ENCODE data around the gene SRRM3. TPM values are rescaled to one million over a fixed set of nuclear protein-coding genes. Genes with fewer than 3 reads are reported as not detected.
"Not testable (repeated sequence)": the region's sequence is repeated elsewhere in the genome, so short reads cannot be mapped to it uniquely, and the experiment has no call there.

Gene SRRM3
- total RNA-seq, 2 experiments from 2014 or later, result 0.09 TPM; not detected in 1

DNA sequence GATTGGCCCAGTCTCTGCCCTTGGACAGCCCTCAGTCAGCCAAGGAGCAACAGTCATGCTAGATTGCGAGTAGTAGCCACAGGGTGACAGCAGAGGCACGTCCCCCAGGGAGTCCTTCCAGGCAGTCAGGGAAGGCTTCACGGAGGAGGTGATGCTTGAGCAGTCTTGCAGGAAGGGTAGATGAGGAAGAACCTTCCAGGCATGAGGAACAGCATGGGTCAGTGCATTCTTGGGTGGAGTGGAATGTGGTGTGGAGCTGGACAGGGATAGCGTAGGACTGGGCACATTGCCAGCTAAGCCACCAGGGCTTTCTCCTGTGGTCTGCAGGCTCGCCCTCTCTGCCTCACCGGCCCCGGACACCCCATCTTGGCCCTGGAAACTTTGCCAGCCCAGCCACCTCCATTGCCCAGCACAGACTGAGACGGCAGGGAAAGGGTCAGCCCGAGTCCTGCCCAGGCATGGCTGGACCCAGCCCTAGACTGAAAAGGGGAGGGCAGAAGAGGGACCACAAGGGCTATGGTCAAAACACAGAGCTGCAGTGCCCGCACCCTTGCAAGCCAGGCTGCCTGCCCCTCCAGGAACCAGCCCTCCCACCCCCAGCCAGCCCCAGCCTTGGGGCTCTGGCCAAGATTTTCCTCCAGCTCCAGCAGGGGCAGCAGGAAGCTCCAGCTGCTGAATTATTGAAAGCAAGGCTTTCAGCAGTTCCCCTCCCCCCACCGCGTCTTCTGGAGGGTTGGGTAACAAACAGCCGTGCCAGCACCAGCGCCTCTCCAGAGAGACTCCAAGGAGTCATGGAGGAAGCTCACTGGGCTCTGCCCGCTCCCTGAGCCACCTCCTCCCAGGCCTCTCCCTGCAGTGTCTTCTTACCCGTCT is 18.7 kb downstream of the SRRM3 start:
- DNase-seq (no peak), ATAC-seq (no peak)
- ChIA-PET CTCF (interaction anchor here (0.7 kb wide), 1 partner anchor 75 kb away, joined by 4 read pairs; no protein-coding TSS in a partner anchor), POLR2A (no interaction called here)
- Mint-ChIP-seq H3K9me3 (ENCODE audit: low read depth) (no peaks in the 10 kb centered on the region), H3K36me3 (ENCODE audit: low read depth) (no peaks in the 10 kb centered on the region), H3K27me3 (peaks cover 33% of the 10 kb centered on the region), H3K27ac (no peak overlapping the region), H3K4me1 (no peaks in the 10 kb centered on the region), H3K4me3 (no peak overlapping the region)
- intact Hi-C loops (cut with DNase I, micrococcal nuclease), result no loop called here

DNA sequence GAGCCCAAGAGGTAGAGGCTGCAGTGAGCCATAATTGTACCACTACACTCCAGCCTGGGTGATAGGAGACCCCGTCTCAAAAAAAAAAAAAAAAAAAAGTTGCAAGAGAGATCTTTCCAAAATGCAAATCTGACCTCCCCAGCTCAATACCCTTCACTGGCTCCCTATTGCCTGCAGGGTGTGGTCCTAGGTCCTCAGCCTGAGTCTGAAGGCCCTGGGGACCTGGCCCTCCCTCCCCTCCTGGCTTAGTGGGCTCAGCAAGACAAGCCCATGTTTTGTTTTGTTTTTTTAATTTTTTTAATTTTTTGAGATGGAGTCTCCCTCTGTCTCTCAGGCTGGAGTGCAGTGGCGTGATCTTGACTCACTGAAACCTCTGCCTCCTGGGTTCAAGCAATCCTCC is 20.6 kb downstream of the SRRM3 start:
- H3K9me3 Mint-ChIP-seq (ENCODE audit: low read depth), result no peaks in the 10 kb centered on the region
- intact Hi-C loops (cut with DNase I, micrococcal nuclease), result no loop called here
- ChIA-PET POLR2A (no interaction called here), CTCF (no interaction called here)
- ATAC-seq, result no peak
- peaks cover 35% of the 10 kb centered on the region for H3K27me3 Mint-ChIP-seq
- no peak for DNase-seq
- no peak overlapping the region for H3K4me3 Mint-ChIP-seq
- no peaks in the 10 kb centered on the region for H3K4me1 Mint-ChIP-seq
- no peaks in the 10 kb centered on the region for H3K36me3 Mint-ChIP-seq (ENCODE audit: low read depth)
- no peak overlapping the region for H3K27ac Mint-ChIP-seq

DNA sequence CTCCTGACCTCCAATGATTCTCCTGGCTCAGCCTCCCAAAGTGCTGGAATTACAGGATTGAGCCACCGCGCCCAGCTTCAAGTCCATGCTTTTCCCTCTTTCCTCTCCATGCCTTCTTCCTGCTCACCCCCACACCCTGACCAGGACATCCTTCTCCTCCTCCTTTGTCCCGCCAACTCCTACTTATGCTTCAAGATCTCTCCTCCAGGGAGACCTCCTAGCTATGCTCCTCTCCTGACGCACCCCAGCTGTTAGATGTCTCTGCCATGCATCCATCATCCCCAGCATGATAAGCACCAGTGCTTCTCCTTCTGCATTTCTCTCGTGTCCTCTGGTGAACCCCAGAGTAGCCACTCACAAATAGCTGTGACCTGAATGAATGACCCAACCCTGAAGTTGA is 21.1 kb downstream of the SRRM3 start:
- no peaks in the 10 kb centered on the region for H3K36me3 Mint-ChIP-seq (ENCODE audit: low read depth)
- H3K4me3 Mint-ChIP-seq, result no peak overlapping the region
- ChIA-PET POLR2A (no interaction called here), CTCF (interaction anchor here (0.9 kb wide), 1 partner anchor 22 kb away, joined by 3 read pairs; no protein-coding TSS in a partner anchor)
- no peak overlapping the region for H3K27ac Mint-ChIP-seq
- ATAC-seq, result no peak
- DNase-seq, result no peak
- intact Hi-C loops (cut with DNase I, micrococcal nuclease), result no loop called here
- no peaks in the 10 kb centered on the region for H3K4me1 Mint-ChIP-seq
- H3K27me3 Mint-ChIP-seq, result peaks cover 31% of the 10 kb centered on the region
- no peaks in the 10 kb centered on the region for H3K9me3 Mint-ChIP-seq (ENCODE audit: low read depth)

DNA sequence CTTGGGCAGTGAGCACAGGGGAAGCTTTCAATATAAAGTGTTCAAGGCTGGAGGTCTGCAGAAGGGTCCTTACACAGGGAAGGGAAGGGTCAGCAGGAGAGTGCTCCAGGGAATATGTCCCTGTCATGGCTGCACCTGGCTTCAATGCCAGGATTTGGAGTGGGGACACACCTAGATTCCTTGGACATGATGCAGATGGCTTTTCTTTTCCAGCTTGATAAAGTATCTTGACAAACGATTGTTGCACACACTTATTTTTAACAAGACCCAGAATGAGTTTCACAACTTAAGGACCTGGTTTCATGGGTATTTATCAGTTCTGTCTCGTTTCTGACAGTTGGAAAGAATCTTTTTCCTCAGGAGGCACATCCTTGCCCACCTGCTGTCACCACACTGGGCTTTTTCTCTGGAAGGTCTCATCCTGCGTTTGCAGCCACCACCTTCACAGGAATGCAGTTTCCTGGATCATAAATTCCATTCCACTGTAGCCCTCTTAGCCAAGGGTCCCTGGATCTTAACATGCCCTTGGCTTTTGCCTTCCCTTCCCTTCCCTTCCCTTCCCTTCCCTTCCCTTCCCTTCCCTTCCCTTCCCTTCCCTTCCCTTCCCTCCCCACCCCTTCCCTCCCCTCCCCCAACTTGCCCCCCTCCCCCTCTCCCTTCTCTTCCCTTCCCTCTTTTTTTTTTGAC is 21.7 kb downstream of the SRRM3 start:
- H3K9me3 Mint-ChIP-seq (ENCODE audit: low read depth), result no peaks in the 10 kb centered on the region
- H3K36me3 Mint-ChIP-seq (ENCODE audit: low read depth), result no peaks in the 10 kb centered on the region
- H3K4me3 Mint-ChIP-seq, result no peak overlapping the region
- CTCF ChIA-PET, result interaction anchor here (0.9 kb wide), 1 partner anchor 23 kb away, joined by 3 read pairs; no protein-coding TSS in a partner anchor
- ATAC-seq, result no peak
- intact Hi-C loops (cut with DNase I, micrococcal nuclease), result no loop called here
- POLR2A ChIA-PET, result no interaction called here
- peaks cover 29% of the 10 kb centered on the region for H3K27me3 Mint-ChIP-seq
- H3K4me1 Mint-ChIP-seq, result no peaks in the 10 kb centered on the region
- DNase-seq, result no peak
- no peak overlapping the region for H3K27ac Mint-ChIP-seq

DNA sequence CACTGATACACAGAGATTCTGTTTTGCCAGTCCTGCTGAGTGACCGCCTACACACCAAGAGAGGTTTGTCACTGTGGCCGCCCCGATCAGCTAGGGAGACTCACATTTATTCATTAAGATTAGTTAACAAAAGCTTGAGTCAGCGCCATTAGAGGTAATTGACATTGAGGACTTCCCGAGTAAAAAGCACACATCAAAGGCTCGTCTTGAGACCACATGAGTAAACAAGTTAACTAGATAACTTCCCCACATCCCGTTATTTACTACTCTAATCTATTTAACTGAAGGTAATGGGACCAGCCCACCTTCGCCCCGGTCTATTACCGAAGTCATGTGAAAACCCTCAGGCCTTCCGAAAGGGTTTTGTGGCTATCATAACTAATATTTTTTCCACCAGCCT is 23.0 kb downstream of the SRRM3 start:
- Mint-ChIP-seq H3K27me3 (peaks cover 34% of the 10 kb centered on the region), H3K9me3 (ENCODE audit: low read depth) (no peaks in the 10 kb centered on the region), H3K4me1 (no peaks in the 10 kb centered on the region), H3K36me3 (ENCODE audit: low read depth) (no peaks in the 10 kb centered on the region), H3K4me3 (no peak overlapping the region), H3K27ac (no peak overlapping the region)
- DNase-seq (no peak), ATAC-seq (no peak)
- ChIA-PET CTCF (no interaction called here), POLR2A (no interaction called here)
- intact Hi-C loops (cut with DNase I, micrococcal nuclease), result loop anchor here in 1 of 2 experiments (1.0 kb wide), 1 partner anchor 23 kb away; the partner anchor contains the start of gene SRRM3

DNA sequence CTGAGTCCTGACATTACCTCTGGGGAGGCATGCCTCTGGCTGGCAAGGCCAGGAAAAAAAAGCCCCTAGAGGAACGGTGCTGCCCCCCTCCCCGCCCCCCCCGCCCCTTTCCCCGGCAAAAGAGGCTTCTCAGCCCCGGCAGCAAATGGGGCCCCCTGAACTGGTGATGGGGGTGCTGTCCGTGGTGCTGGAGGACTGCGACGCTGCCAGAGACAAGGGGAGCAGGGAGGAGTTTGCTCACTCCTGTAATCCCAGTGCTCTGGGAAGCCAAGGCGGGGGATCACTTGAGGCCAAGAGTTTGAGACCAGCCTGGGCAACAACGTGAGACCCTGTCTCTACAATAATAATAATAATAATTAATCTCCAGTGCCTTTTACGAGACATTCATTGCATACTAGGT is 23.7 kb downstream of the SRRM3 start:
- intact Hi-C loops (cut with DNase I, micrococcal nuclease), result loop anchor here in 1 of 2 experiments (1.0 kb wide), 1 partner anchor 24 kb away; the partner anchor contains the start of gene SRRM3
- DNase-seq (peak; percentile 60), ATAC-seq (no peak)
- ChIA-PET CTCF (interaction anchor here (1.9 kb wide), 1 partner anchor 25 kb away, joined by 7 read pairs; no protein-coding TSS in a partner anchor), POLR2A (no interaction called here)
- Mint-ChIP-seq H3K4me3 (no peak overlapping the region), H3K36me3 (ENCODE audit: low read depth) (no peaks in the 10 kb centered on the region), H3K27ac (no peak overlapping the region), H3K4me1 (no peaks in the 10 kb centered on the region), H3K27me3 (peaks cover 35% of the 10 kb centered on the region), H3K9me3 (ENCODE audit: low read depth) (no peaks in the 10 kb centered on the region)

DNA sequence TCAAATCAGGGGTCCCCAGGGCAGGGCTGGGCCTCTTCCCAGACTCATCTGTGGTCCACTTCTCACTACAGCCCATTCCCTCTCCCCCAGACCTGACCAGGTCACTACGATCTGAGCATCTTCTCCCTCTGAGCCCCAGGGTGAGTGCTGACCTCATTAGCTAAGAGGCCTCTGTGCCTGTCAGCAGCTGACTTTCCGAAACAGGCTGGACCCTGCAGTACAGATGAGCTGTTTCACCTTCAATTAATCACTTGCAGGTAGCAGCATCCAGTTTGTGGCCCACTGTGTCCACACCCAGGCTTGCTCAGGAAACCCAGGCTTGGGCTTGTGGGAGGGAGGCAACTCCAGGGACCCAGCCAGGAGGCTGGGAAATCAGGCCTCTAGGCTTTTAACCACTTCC is 24.3 kb downstream of the SRRM3 start:
- Mint-ChIP-seq H3K9me3 (ENCODE audit: low read depth) (no peaks in the 10 kb centered on the region), H3K4me1 (no peaks in the 10 kb centered on the region), H3K27me3 (peaks cover 36% of the 10 kb centered on the region), H3K27ac (no peak overlapping the region), H3K36me3 (ENCODE audit: low read depth) (no peaks in the 10 kb centered on the region), H3K4me3 (no peak overlapping the region)
- ChIA-PET POLR2A (no interaction called here), CTCF (interaction anchor here (1.9 kb wide), 1 partner anchor 26 kb away, joined by 7 read pairs; no protein-coding TSS in a partner anchor)
- intact Hi-C loops (cut with DNase I, micrococcal nuclease), result loop anchor here in 1 of 2 experiments (1.0 kb wide), 1 partner anchor 25 kb away; the partner anchor contains the start of gene SRRM3
- DNase-seq (no peak), ATAC-seq (no peak)

DNA sequence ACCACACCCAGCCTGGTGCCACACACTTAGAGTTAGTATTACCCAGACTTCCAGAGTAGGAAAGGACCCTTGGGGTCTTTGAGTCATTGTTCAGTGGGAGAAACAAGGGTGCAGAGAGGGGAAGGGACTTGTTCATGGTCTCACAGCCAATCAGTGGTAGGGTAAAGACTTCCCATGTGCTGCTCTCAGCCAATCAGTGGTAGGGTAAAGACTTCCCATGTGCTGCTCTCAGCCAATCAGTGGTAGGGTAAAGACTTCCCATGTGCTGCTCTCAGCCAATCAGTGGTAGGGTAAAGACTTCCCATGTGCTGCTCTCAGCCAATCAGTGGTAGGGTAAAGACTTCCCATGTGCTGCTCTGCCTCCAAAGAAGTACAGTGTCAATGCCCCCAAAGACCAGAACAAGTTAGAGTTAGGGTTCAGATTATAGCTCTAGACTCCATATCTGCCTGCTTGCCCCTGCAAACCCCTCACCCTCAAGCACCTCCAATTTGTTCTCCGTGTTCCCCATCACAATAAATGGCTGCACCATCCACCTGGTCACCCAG is 25.3 kb downstream of the SRRM3 start:
- CTCF ChIA-PET, result interaction anchor here (1.9 kb wide), 1 partner anchor 27 kb away, joined by 7 read pairs; no protein-coding TSS in a partner anchor
- H3K9me3 Mint-ChIP-seq (ENCODE audit: low read depth); intact Hi-C loops (cut with DNase I, micrococcal nuclease); H3K36me3 Mint-ChIP-seq (ENCODE audit: low read depth); H3K4me3 Mint-ChIP-seq; DNase-seq; H3K4me1 Mint-ChIP-seq; ATAC-seq; H3K27ac Mint-ChIP-seq; POLR2A ChIA-PET: not testable (repeated sequence)
- H3K27me3 Mint-ChIP-seq, result peaks cover 39% of the 10 kb centered on the region

DNA sequence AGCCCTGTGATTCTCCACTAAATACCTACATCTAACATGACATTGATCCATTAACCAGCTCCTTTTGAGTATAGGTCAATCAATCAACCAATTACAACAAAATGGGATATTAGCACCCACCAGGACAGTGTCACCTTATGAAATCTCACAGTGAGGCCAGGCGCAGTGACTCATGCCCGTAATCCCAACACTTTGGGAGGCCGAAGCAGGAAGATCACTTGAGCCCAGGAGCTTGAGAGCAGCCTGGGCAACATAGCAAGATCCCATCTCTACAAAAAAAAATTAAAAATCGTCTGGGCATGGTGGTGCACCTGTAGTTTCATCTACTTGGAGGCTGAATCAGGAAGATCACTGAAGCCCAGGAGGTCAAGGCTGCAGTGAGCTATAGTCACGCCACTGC is 28.5 kb downstream of the SRRM3 start:
- DNase-seq (no peak), ATAC-seq (no peak)
- Mint-ChIP-seq H3K9me3 (ENCODE audit: low read depth) (no peaks in the 10 kb centered on the region), H3K27me3 (peaks cover 53% of the 10 kb centered on the region), H3K36me3 (ENCODE audit: low read depth) (no peaks in the 10 kb centered on the region), H3K4me1 (peaks cover 3% of the 10 kb centered on the region), H3K4me3 (no peak overlapping the region), H3K27ac (no peak overlapping the region)
- intact Hi-C loops (cut with DNase I, micrococcal nuclease), result no loop called here
- POLR2A ChIA-PET, result no interaction called here
- CTCF ChIA-PET, result interaction anchor here (1.2 kb wide), 1 partner anchor 9 kb away, joined by 4 read pairs; no protein-coding TSS in a partner anchor

DNA sequence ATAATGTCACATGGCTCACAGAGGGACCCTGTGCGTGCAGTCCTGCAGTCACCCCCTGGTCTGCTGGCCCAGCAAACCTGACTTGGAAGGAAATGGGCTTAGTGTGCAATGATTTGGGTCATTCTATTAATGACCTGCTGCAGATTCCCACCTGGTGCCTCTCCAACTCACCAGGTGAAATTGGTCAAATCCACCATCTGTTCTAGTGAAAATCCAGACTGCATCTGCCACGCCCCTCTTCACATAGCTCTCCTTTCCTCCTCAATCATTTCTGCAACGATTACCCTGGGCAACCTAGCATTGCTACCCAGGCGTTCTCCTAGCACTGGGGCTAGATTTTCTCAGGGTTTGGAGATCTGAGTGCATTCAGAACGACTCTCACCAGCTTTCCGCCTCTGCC is 29.4 kb downstream of the SRRM3 start:
- peaks cover 5% of the 10 kb centered on the region for H3K4me1 Mint-ChIP-seq
- DNase-seq, result no peak
- no peak for ATAC-seq
- ChIA-PET POLR2A (no interaction called here), CTCF (interaction anchor here (0.5 to 0.7 kb wide), 3 partner anchors 40 to 152 kb away, joined by 3 to 5 read pairs (median 3); no protein-coding TSS in a partner anchor)
- peaks cover 49% of the 10 kb centered on the region for H3K27me3 Mint-ChIP-seq
- no peak overlapping the region for H3K27ac Mint-ChIP-seq
- no peaks in the 10 kb centered on the region for H3K36me3 Mint-ChIP-seq (ENCODE audit: low read depth)
- H3K9me3 Mint-ChIP-seq (ENCODE audit: low read depth), result no peaks in the 10 kb centered on the region
- intact Hi-C loops (cut with DNase I, micrococcal nuclease), result no loop called here
- H3K4me3 Mint-ChIP-seq, result no peak overlapping the region

DNA sequence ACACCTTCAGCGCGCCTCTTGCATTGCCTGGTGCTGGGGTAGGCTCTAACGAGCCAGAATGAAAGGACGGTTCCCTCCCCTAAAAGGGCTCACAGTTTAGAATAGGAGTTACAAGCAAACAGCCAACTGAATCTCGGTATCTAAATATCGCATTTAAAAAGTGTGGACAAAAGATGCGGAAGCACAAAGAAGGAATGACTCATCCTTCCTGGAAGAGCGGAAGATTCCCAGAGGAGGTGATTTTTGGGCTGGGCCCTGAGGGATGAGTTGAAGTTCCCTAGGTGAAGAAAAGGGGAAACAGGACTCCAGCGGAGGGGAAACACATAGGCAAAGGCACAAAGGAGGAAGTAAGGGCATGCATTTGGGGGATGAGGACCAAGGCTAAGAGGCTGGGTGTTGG is 29.9 kb downstream of the SRRM3 start:
- ATAC-seq (no peak), DNase-seq (no peak)
- Mint-ChIP-seq H3K9me3 (ENCODE audit: low read depth) (no peaks in the 10 kb centered on the region), H3K4me3 (no peak overlapping the region), H3K27me3 (peaks cover 51% of the 10 kb centered on the region), H3K4me1 (peaks cover 5% of the 10 kb centered on the region), H3K36me3 (ENCODE audit: low read depth) (no peaks in the 10 kb centered on the region), H3K27ac (no peak overlapping the region)
- CTCF ChIA-PET, result interaction anchor here (0.5 to 0.6 kb wide), 2 partner anchors 17 to 40 kb away, joined by 3 read pairs; no protein-coding TSS in a partner anchor
- POLR2A ChIA-PET, result no interaction called here
- intact Hi-C loops (cut with DNase I, micrococcal nuclease), result no loop called here
